ENCODE results near the gene ZSCAN5A. TPM values are rescaled to one million over a fixed set of nuclear protein-coding genes. Genes with fewer than 3 reads are reported as not detected.
A peak's percentile ranks its signal among the peaks of the same experiment; 100 is the strongest.
"Not testable (repeated sequence)": the region's sequence is repeated elsewhere in the genome, so short reads cannot be mapped to it uniquely, and the experiment has no call there.

ZSCAN5A gene
- total RNA-seq, 1 donor from 2014 or later, result 5.7 TPM

GRCh38 chr19:56315077-56315828, 614 bp upstream of the ZSCAN5A start:
- DNase-seq (ENCODE audit: low read depth), result peak; percentile 97

GRCh38 chr19:56314018-56314380, 640 bp downstream of the ZSCAN5A start:
- DNase-seq (ENCODE audit: low read depth), result peak; percentile 41

GRCh38 chr19:56312787-56313657, 1.6 kb downstream of the ZSCAN5A start:
- DNase-seq (ENCODE audit: low read depth), result no peak

DNA sequence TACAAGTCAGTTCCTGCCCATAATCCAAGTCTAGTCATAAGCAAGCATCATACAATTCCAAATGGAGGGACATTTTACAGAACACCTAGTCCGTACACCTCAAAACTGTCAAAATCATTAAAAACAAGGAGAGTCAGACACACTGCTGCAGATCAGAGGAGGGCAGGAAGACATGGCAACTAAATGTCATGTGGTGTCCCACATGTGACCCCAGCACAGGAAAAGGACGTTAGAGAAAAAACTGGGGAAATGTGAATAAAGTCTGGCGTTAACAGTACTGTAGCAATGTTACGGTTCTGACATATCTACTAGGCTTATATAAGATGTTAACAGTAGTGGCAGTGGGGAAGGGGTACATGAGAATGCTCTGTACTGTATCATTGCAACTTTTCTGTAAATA, 2.3 kb downstream of the ZSCAN5A start:
- DNase-seq (ENCODE audit: low read depth), result no peak

GRCh38 chr19:56310462-56310861, 4.2 kb downstream of the ZSCAN5A start:
- no peak for DNase-seq (ENCODE audit: low read depth)

GRCh38 chr19:56309511-56310185, 5.0 kb downstream of the ZSCAN5A start:
- DNase-seq (ENCODE audit: low read depth), result no peak

- no peak for DNase-seq (ENCODE audit: low read depth)
Measured at GRCh38 chr19:56308792-56309191, 5.8 kb downstream of the ZSCAN5A start.

GRCh38 chr19:56307062-56307461, 7.6 kb downstream of the ZSCAN5A start:
- not testable (repeated sequence) for DNase-seq (ENCODE audit: low read depth)

DNA sequence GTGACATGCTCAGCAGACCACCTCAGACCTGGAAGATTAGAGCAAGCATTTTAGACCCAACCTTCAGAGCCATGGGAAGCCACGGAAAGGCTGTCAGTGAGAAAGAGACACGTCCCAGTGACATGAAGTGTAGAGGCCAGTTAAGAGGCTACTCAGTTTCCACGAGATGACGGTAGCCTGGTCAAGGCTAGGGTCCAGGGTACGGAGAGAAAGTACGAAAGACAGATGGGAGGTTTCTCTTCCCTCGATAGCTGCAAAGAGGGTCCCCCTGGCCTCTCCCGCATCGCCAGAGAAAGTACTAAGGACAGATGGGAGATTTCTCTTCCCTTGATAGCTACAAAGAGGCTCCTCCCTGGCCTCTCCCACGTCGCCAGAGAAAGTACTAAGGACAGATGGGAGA, 8.6 kb downstream of the ZSCAN5A start:
- DNase-seq (ENCODE audit: low read depth), result no peak

DNA sequence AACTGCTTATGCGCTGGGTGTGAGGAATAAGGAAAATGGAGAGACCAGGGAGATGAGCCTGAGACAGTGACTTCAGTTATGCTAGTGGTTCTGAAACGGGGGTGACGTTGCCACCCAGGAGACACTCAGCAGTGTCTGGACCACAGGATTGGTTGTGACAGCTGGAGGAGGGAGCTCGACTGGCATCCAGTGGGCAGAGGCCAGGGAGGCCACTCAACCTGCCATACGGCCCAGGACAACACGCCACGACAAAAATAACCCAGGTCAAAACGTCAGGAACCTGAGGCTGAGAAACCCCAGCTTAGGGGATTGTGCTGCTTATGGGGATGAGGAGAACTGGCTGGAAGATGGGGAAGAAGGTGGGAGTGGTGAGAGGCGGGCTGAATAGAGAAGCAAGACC, 10.4 kb downstream of the ZSCAN5A start:
- DNase-seq (ENCODE audit: low read depth), result no peak

GRCh38 chr19:56301886-56302620, 12.6 kb downstream of the ZSCAN5A start:
- no peak for DNase-seq (ENCODE audit: low read depth)

DNA sequence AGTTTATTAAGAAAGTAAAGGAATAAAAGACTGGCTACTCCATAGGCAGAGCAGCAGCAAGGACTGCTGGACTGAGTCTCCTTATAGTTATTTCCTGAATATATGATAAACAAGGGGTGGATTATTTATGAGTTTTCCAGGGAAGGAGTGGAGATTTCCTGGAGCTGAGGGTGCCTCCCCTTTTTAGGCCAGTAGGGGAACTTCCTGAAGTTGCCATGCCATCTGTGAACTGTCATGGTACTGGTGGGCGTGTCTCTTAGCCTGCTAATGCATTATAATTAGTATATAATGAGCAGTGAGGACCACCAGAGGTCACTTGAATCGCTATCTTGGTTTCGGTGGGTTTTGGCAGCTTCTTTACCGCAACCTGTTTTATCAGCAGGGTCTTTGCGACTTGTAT, 13.5 kb downstream of the ZSCAN5A start:
- no peak for DNase-seq (ENCODE audit: low read depth)

DNA sequence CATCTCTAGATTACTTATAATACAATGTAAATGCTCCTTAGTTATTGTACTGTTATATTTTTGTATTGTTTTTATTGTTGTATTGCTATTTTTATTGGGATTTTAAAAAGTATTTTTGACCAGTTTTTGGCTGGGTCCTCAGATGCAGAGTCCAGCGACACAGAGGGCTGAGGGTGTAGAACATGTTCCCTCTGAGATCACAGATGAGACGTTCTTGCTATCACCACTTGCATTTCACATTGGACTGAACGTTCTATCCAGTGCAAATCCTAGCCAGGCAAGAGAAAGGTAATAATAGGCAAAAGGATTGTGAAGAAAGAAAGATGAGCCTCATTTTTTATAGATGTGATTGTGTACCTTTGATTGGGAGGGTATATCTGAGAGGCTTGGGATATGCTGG, 15.0 kb downstream of the ZSCAN5A start:
- DNase-seq (ENCODE audit: low read depth), result no peak

DNA sequence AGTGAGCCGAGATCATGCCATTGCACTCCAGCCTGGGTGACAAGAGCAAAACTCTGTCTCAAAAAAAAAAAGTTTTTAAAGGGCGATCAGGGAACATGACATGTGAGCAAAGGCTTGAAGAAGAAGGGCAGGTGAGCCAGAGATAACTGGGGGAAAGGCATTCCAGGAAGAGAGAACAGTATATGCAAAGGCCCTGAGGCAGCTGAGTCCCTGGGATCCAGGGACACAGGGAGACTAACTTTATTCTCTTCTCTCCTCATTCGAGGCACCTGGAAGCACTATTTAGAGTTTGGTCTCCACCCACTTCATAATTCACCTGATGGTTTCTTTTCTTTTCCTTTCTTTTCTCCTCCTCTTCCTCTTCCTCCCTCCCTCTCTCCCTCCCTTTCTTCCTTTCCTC, 17.6 kb downstream of the ZSCAN5A start:
- no peak for DNase-seq (ENCODE audit: low read depth)

DNA sequence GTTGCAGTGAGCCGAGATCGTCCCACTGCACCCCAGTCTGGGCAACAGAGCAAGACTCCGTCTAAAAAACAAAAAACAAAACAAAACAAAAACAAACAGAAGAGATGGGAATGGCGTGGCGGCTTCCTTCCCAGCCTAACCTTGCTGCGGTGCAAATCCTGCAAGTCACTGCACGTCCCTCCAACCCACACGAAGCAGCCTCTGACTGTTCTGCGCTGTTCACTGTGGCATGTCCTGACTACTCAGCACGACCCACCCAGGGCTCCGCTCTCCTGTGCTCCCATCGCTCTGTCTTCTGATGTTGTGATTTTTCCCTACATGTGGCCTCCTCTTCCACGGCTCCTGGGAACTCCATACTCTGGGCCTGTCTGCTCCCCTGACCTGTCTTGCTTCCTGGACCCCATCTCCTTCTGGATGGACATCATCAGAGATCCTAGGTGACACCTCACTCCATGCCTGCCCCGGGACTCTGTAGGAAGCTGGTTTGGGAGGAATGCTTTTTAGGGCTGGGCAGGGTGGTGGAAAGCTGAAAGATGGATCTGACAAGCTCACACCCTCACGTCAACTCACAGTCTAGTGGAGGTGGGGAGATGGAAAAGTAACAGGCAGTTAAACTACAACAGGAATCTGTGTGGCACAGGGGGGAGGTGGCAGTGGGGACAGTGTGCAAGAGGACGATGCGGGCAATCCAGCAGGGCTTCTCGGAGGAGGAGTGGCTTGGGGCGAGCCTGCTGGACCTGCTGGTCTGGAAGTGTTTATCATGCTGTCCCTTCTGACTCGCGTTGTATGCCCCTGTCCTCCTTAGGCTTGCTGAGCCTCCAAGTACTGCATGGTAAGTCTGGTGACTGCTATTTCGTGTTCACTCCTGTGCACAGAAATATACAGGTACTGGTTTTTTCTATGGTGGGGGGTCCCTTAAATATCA, 18.8 kb downstream of the ZSCAN5A start:
- DNase-seq (ENCODE audit: low read depth), result no peak

- DNase-seq (ENCODE audit: low read depth), result peak; percentile 13
Measured at GRCh38 chr19:56294549-56294948, 20.1 kb downstream of the ZSCAN5A start.

DNA sequence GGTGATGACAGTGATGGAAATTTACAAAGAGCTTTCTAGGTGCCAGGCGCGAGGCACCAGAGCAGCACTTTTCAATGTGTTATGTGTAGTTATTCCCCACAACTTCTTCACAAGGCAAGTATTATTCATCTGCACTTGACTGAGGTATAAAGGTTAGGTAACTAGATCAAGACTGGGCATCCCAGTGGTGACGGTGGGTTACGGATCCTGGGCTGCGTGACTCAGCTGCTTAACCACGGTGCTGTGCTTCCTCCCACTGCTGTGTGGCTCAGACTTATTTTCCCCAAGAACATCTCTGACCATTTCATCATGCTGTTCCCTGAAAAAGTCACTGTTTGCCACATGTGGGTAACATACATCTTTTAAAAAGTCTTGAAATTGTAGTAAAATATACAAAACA, 22.8 kb downstream of the ZSCAN5A start:
- DNase-seq (ENCODE audit: low read depth), result no peak

- DNase-seq (ENCODE audit: low read depth), result no peak
Measured at GRCh38 chr19:56290104-56290503, 24.5 kb downstream of the ZSCAN5A start.

DNA sequence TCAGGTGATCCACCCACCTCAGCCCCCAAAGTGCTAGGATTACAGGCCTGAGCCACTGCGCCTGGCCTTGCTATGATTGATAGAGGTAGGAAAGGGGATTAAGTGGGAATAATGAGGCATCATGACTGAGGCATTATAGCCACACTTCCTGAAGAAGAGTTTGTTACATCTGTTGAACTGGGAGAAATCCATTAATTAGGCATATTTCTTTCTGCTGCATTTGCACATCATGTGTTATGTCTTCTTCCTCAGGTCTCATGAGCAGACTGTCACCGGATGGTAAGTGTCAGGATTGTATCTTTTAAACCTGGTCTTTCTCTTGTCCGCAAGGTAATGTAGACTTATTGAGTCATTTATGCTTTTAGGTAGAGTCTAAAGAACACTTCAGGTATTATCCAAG, 29.9 kb downstream of the ZSCAN5A start:
- DNase-seq (ENCODE audit: low read depth), result no peak

DNA sequence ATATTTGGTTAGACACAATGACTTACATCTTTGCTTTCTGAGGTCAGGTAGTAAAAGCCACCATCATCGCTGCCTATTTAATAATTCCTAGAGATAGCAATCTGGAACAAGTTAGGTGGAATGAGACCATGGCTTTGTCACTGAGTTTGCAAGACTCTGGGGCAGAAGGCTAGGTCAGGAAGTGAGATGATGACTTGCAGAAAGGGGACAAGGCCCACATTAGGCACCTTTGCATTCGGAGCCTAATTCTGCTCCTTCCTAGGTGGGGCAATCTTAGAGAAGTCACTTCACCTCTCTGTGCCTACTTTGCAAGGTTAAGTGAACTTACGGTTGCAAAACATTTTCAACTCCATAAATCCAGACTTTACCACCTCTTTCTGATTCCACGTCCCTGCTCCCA, 31.8 kb downstream of the ZSCAN5A start:
- no peak for DNase-seq (ENCODE audit: low read depth)
